Spinal cord (tissue), 10 donors: Measurements from ENCODE around the gene RASAL1. TPM values are rescaled to one million over a fixed set of nuclear protein-coding genes. Genes with fewer than 3 reads are reported as not detected.
A peak's percentile ranks its signal among the peaks of the same experiment; 100 is the strongest.

ENCODE experiments used
- DNase-seq, 6 donors: peaks; one replicate each; pipeline versions ENCODE4 v3.0.0 to v3.0.0-alpha.2; 2013 to 2015; ENCODE audit warnings: low spot score in 6 of 6, low read depth in 4 of 6
- H3K27ac ChIP-seq: one replicate; pipeline ENCODE4 v1.5.1; 2013; ENCODE audit warnings: low read depth, low read length, control low read depth
- H3K27me3 ChIP-seq: one replicate; pipeline ENCODE4 v1.6.1; 2013; ENCODE audit warnings: low read length; ENCODE audit not compliant: control insufficient read depth, insufficient read depth
- H3K36me3 ChIP-seq: one replicate; pipeline ENCODE4 v1.6.1; 2013; ENCODE audit warnings: low read length; ENCODE audit not compliant: control insufficient read depth, insufficient read depth
- H3K4me1 ChIP-seq: one replicate; pipeline ENCODE4 v1.6.1; 2013; ENCODE audit warnings: low read length; ENCODE audit not compliant: control insufficient read depth, insufficient read depth
- H3K4me3 ChIP-seq: one replicate; pipeline ENCODE4 v1.5.1; 2013; ENCODE audit warnings: low read depth, low read length, control low read depth
- H3K9me3 ChIP-seq: one replicate; pipeline ENCODE4 v1.6.1; 2013; ENCODE audit warnings: low read length; ENCODE audit not compliant: control insufficient read depth, insufficient read depth
- WGBS: methylation state at CpG from one replicate; pipeline ENCODE4 v1.1.5; 2013; ENCODE audit warnings: missing lambda C conversion rate; ENCODE audit not compliant: insufficient coverage; 5-methylcytosine and 5-hydroxymethylcytosine counted together
- polyA plus RNA-seq, 2 donors: library from polyadenylated mRNA; unstranded; fragments of 120-200 nt; gene quantifications; one replicate each; pipeline ENCODE4 v1.2.1, GENCODE V29; 2013; ENCODE audit not compliant: insufficient read length in 2 of 2
- small RNA-seq: library from RNA; depleted of rRNA; stranded (forward); fragments of <200 nt; gene quantifications from one replicate; pipeline ENCODE3, GENCODE V24; 2014; ENCODE audit warnings: low replicate concordance
- total RNA-seq, 2 donors: library from RNA; depleted of rRNA in 1 of 2; stranded (reverse); fragments of 120-200 nt in 1 of 2; fragments of >200 nt in 1 of 2; gene quantifications; one replicate each; pipeline versions ENCODE4 v1.2.3 to v1.2.4, GENCODE V29; 2013 to 2014
- donor health status: healthy.

Gene RASAL1
- total and polyA plus RNA-seq, 4 donors = 0.72 to 3.0 (median 2.4) TPM

GRCh38 chr12:113054948-113055486, 80.5 kb downstream of the RASAL1 start:
- H3K27me3 ChIP-seq = no peaks in the 10 kb centered on the region
- no peaks in the 10 kb centered on the region for H3K9me3 ChIP-seq
- peaks cover 23% of the 10 kb centered on the region for H3K4me1 ChIP-seq
- H3K4me3 ChIP-seq = no peak overlapping the region
- WGBS = 71% methylated on average over 3 of the region's 4 CpGs
- H3K36me3 ChIP-seq = peaks cover 16% of the 10 kb centered on the region
- DNase-seq = no peak
- H3K27ac ChIP-seq = no peak overlapping the region

GRCh38 chr12:113052326-113052725, 83.2 kb downstream of the RASAL1 start:
- Histone ChIP-seq H3K36me3 (no peaks in the 10 kb centered on the region), H3K27me3 (peaks cover 2% of the 10 kb centered on the region), H3K4me1 (peaks cover 12% of the 10 kb centered on the region), H3K27ac (no peak overlapping the region), H3K4me3 (no peak overlapping the region), H3K9me3 (no peaks in the 10 kb centered on the region)
- 64% methylated on average over 4 of the region's 4 CpGs for WGBS
- no peak for DNase-seq

- Histone ChIP-seq H3K4me3 (no peak overlapping the region), H3K36me3 (no peaks in the 10 kb centered on the region), H3K27me3 (peaks cover 2% of the 10 kb centered on the region), H3K27ac (no peak overlapping the region), H3K9me3 (no peaks in the 10 kb centered on the region), H3K4me1 (peaks cover 10% of the 10 kb centered on the region)
- no peak for DNase-seq
- 89% methylated on average over 4 of the region's 4 CpGs for WGBS
These were observed 83.8 kb downstream of the RASAL1 start for GRCh38 chr12:113051759-113052158.

- Histone ChIP-seq H3K36me3 (no peaks in the 10 kb centered on the region), H3K4me3 (no peak overlapping the region), H3K9me3 (no peaks in the 10 kb centered on the region), H3K4me1 (peaks cover 6% of the 10 kb centered on the region), H3K27ac (no peak overlapping the region), H3K27me3 (peaks cover 4% of the 10 kb centered on the region)
- WGBS = 87% methylated on average over 3 of the region's 7 CpGs
- DNase-seq = no peak
These were observed 84.8 kb downstream of the RASAL1 start for GRCh38 chr12:113050795-113051194.

GRCh38 chr12:113049976-113050742, 85.4 kb downstream of the RASAL1 start:
- no peaks in the 10 kb centered on the region for H3K36me3 ChIP-seq
- H3K4me3 ChIP-seq = no peak overlapping the region
- H3K27ac ChIP-seq = no peak overlapping the region
- no peaks in the 10 kb centered on the region for H3K9me3 ChIP-seq
- no peaks in the 10 kb centered on the region for H3K4me1 ChIP-seq
- H3K27me3 ChIP-seq = peaks cover 6% of the 10 kb centered on the region
- peak in 1 of 6 donors; percentile 38 for DNase-seq
- 51% methylated on average over 10 of the region's 11 CpGs for WGBS

Small RNAs within 50 kb of the gene (small RNA-seq; reads per million reads assigned to genes)
- not detected for gene MIR7106
- gene RF00019 = not detected

Other genes starting within 250 kb of the RASAL1 start
- gene OAS1, start 228.8 kb downstream of the RASAL1 start, total RNA-seq = 10 to 100 TPM; 14.0 to 14.5 TPM
- gene OAS1, start 228.8 kb downstream of the RASAL1 start, polyA plus RNA-seq = 1 to 10 TPM; 5.3 to 6.1 TPM
- 10 to 100 TPM in 1 of 2 donors, 1 to 10 TPM in 1; 7.5 to 12.1 TPM for gene OAS3, start 197.3 kb downstream of the RASAL1 start, total RNA-seq
- gene OAS3, start 197.3 kb downstream of the RASAL1 start, polyA plus RNA-seq = 1 to 10 TPM; 7.2 to 7.4 TPM
- 1 to 10 TPM; 4.9 to 9.3 TPM for gene OAS2, start 157.2 kb downstream of the RASAL1 start, total RNA-seq
- gene OAS2, start 157.2 kb downstream of the RASAL1 start, polyA plus RNA-seq = 1 to 10 TPM; 4.1 to 5.1 TPM
- 10 to 100 TPM; 14.4 to 23.3 TPM for gene DTX1, start 79.0 kb downstream of the RASAL1 start, total RNA-seq
- 10 to 100 TPM; 73.3 to 83.5 TPM for gene DTX1, start 79.0 kb downstream of the RASAL1 start, polyA plus RNA-seq
- gene CFAP73, start 14.0 kb upstream of the RASAL1 start, total RNA-seq = 1 to 10 TPM; 1.2 to 7.6 TPM
- gene CFAP73, start 14.0 kb upstream of the RASAL1 start, polyA plus RNA-seq = 10 to 100 TPM; 12.4 to 14.9 TPM
- gene DDX54, start 49.7 kb upstream of the RASAL1 start, total RNA-seq = 10 to 100 TPM; 14.0 to 19.8 TPM
- gene DDX54, start 49.7 kb upstream of the RASAL1 start, polyA plus RNA-seq = 10 to 100 TPM; 65.7 to 67.1 TPM
- gene RITA1, start 50.0 kb upstream of the RASAL1 start, total RNA-seq = 10 to 100 TPM; 11.7 to 25.9 TPM
- 10 to 100 TPM; 31.4 to 32.1 TPM for gene RITA1, start 50.0 kb upstream of the RASAL1 start, polyA plus RNA-seq
- gene TPCN1, start 85.7 kb upstream of the RASAL1 start, total RNA-seq = 10 to 100 TPM; 14.0 to 25.1 TPM
- gene TPCN1, start 85.7 kb upstream of the RASAL1 start, polyA plus RNA-seq = 10 to 100 TPM; 33.1 to 43.8 TPM
- 1 to 10 TPM; 8.2 to 9.3 TPM for gene SLC8B1, start 199.3 kb upstream of the RASAL1 start, total RNA-seq
- gene SLC8B1, start 199.3 kb upstream of the RASAL1 start, polyA plus RNA-seq = 10 to 100 TPM; 13.9 to 21.1 TPM
- 10 to 100 TPM; 13.2 to 27.0 TPM for gene PLBD2, start 222.8 kb upstream of the RASAL1 start, total RNA-seq
- gene PLBD2, start 222.8 kb upstream of the RASAL1 start, polyA plus RNA-seq = 10 to 100 TPM; 46.4 to 50.1 TPM